Measurements from ENCODE around the gene OR2L13.

The OR2L13 gene

GRCh38 chr1:248140846-248141245 lies 45.9 kb downstream of the OR2L13 start:
- Histone ChIP-seq H3K27ac (ENCODE audit: poor library complexity, severe bottlenecking) (peak overlapping the region; percentile 64), H3K27me3 (ENCODE audit: insufficient read depth, poor library complexity, severe bottlenecking) (no peaks in the 10 kb centered on the region), H3K9me3 (ENCODE audit: severe bottlenecking) (no peaks in the 10 kb centered on the region), H3K36me3 (ENCODE audit: low read depth) (no peaks in the 10 kb centered on the region), H3K4me3 (ENCODE audit: severe bottlenecking) (no peak overlapping the region), H3K4me1 (ENCODE audit: insufficient read depth, poor library complexity, severe bottlenecking) (peaks cover 11% of the 10 kb centered on the region)
- ATAC-seq (ENCODE audit: low read depth) (peak; percentile 76), DNase-seq (ENCODE audit: low spot score) (no peak)
- TF ChIP-seq CTCF (IDR thresholded peaks at IDR 0.05; ENCODE audit: poor library complexity, severe bottlenecking): no peak

- Histone ChIP-seq H3K27me3 (ENCODE audit: insufficient read depth, poor library complexity, severe bottlenecking) (no peaks in the 10 kb centered on the region), H3K4me3 (ENCODE audit: severe bottlenecking) (no peak overlapping the region), H3K27ac (ENCODE audit: poor library complexity, severe bottlenecking) (peak overlapping the region; percentile 12), H3K4me1 (ENCODE audit: insufficient read depth, poor library complexity, severe bottlenecking) (peaks cover 11% of the 10 kb centered on the region), H3K36me3 (ENCODE audit: low read depth) (no peaks in the 10 kb centered on the region), H3K9me3 (ENCODE audit: severe bottlenecking) (peaks cover 1% of the 10 kb centered on the region)
- ATAC-seq (ENCODE audit: low read depth) (no peak), DNase-seq (ENCODE audit: low spot score) (no peak)
- TF ChIP-seq CTCF (IDR thresholded peaks at IDR 0.05; ENCODE audit: poor library complexity, severe bottlenecking): no peak
Measured at GRCh38 chr1:248143311-248143710, 48.3 kb downstream of the OR2L13 start.

- H3K27ac ChIP-seq (ENCODE audit: poor library complexity, severe bottlenecking): peak within 1 kb of the TSS; percentile 12
- H3K36me3 ChIP-seq (ENCODE audit: low read depth): no peaks in the 10 kb centered on the region
- H3K4me3 ChIP-seq (ENCODE audit: severe bottlenecking): no peak within 1 kb of the TSS
- no peak for TF ChIP-seq CTCF (IDR thresholded peaks at IDR 0.05; ENCODE audit: poor library complexity, severe bottlenecking)
- DNase-seq (ENCODE audit: low spot score): no peak
- ATAC-seq (ENCODE audit: low read depth): no peak
- peaks cover 2% of the 10 kb centered on the region for H3K9me3 ChIP-seq (ENCODE audit: severe bottlenecking)
- H3K4me1 ChIP-seq (ENCODE audit: insufficient read depth, poor library complexity, severe bottlenecking): peaks cover 11% of the 10 kb centered on the region
- H3K27me3 ChIP-seq (ENCODE audit: insufficient read depth, poor library complexity, severe bottlenecking): no peaks in the 10 kb centered on the region
Measured at GRCh38 chr1:248144513-248145198, 49.7 kb downstream of the OR2L13 start, which contains the start of gene OR2M5. TSS of gene OR2M5 (plus strand) at chr1:248145148. CDS start at chr1:248145148, 0 bp downstream.
